Thyroid gland (tissue), 4 donors: ENCODE results near the gene B4GALNT3.

ENCODE experiments used
- CTCF ChIP-seq, 6 experiments: fragments of 200-600 bp in 3 of 6; fragments of 450-650 bp in 3 of 6; sonication (generic) in 3 of 6; IDR thresholded peaks; one replicate each; pipeline ENCODE4 v1.5.1; 2016 to 2019; ENCODE audit warnings: antibody characterized with exemption in 6 of 6, mild to moderate bottlenecking in 2 of 6, inconsistent platforms in 1 of 6, moderate library complexity in 1 of 6
- POLR2A ChIP-seq, 2 donors: fragments of 450-650 bp; IDR thresholded peaks; one replicate each; pipeline ENCODE4 v1.6.1; 2017; ENCODE audit warnings: antibody characterized with exemption in 2 of 2, mild to moderate bottlenecking in 2 of 2, moderate library complexity in 1 of 2

- TF ChIP-seq CTCF (IDR thresholded peaks at IDR 0.05) (no peak), POLR2A (IDR thresholded peaks at IDR 0.05) (no peak)
These were observed 101.6 kb downstream of the B4GALNT3 start for GRCh38 chr12:561391-561705.
